Left renal pelvis (tissue), 4 donors: ENCODE measurements around the gene FREM2. TPM values are rescaled to one million over a fixed set of nuclear protein-coding genes. Genes with fewer than 3 reads are reported as not detected.

ENCODE experiments used
- DNase-seq, 4 donors: peaks; one replicate each; pipeline ENCODE4 v3.0.0-alpha.2; 2013; ENCODE audit warnings: low read depth in 4 of 4, low spot score in 3 of 4
- polyA plus RNA-seq, 4 donors: library from polyadenylated mRNA; unstranded; fragments of 120-200 nt; gene quantifications; one replicate each; pipeline ENCODE4 v1.2.1, GENCODE V29; 2013; ENCODE audit not compliant: insufficient read length in 4 of 4

The FREM2 gene
- polyA plus RNA-seq, 4 donors: 2.4 to 49.8 (median 44.9) TPM

DNA sequence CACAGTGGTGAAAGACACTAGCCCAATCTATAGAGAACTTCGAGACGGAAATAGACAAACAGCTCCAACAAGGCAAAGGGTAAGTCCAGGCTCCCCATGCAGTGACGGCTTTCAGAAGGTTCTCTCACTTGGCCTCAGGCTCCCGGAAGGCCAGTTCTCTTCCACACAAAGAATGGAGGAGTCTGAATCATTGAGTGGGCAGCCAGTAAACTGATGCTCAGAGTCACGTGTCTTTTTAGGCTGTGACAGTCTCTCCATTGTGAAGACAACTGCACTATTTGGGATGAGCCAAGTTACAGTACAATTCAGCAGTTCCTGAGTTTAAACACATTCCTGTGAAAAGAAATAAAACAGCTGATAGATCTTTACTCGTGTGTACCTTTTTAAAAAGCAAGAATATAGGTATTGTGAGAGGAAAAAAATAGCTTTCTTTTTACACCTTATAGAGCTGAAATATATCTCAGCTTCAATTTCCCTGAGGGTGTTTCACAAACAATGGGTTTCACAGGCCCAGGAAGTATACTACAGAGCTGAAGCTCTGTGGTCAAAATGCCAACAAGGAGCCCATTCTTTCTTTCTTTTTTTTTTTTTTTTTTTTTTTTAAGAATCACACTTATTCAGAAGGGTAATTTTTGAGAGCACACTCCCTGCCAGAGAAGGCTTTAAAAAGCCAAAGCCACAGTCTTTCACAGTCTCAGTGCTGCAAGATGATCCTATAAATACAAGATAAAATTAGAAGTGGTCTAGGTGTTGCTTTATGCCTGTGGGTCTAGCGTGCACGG lies 135.1 kb downstream of the FREM2 start:
- no peak for DNase-seq

- DNase-seq: no peak
These were observed 137.5 kb downstream of the FREM2 start for GRCh38 chr13:38824342-38824741.

GRCh38 chr13:38826182-38826813 lies 139.4 kb downstream of the FREM2 start:
- no peak for DNase-seq

GRCh38 chr13:38830442-38831045 lies 143.7 kb downstream of the FREM2 start:
- no peak for DNase-seq

DNA sequence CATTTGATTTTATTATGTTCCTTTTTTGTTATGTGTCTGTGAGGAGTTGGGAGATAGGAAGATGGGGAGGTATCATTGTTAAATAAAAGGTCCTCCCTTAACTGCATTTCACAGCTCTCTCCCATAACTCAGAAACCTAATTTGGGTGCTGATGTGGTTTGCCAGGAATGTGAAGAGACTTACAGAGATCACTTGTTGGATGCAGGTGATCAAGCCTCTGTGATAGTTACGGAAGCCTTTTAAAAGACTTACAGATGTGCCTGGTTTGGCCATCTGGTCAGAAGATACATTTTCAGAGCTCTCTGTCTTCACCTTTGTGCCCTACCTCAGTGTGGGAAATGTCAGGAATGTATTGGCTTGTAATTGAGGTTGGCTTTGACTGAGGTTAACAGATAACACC lies 157.7 kb downstream of the FREM2 start:
- no peak for DNase-seq

DNA sequence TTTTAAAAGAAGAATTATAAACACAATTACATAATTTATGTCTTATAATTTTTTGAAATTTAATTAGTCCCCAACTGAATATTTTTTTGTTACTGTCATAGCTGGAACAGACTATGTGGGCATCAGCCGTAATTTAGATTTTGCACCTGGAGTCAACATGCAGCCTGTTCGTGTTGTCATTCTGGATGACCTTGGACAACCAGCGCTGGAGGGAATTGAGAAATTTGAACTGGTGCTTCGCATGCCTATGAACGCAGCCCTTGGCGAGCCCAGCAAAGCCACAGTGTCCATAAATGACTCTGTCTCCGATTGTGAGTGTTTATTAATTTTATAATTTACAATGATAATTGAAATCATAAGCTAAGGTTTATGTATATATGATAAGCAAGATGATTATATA lies 161.5 kb downstream of the FREM2 start:
- DNase-seq: no peak

DNA sequence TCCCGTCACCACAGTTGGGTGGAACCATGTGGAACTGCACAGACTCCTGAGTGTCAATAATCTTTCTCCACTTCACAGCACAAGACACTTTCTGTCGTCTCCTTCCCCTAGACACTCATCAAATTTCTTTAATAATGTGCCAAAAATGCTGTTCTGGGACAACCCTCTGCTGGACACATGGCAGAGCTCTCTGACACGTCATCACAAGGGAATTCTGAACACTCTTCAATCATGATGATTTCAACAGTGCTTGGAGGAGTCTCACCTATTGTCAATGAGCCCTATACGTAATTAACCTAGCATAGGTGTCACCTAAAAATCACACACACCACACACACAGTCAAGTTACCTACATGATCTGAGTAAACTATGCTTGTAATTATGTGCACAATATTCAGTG lies 162.4 kb downstream of the FREM2 start:
- no peak for DNase-seq

- DNase-seq: no peak
These were observed 164.2 kb downstream of the FREM2 start for GRCh38 chr13:38850868-38851626.

DNA sequence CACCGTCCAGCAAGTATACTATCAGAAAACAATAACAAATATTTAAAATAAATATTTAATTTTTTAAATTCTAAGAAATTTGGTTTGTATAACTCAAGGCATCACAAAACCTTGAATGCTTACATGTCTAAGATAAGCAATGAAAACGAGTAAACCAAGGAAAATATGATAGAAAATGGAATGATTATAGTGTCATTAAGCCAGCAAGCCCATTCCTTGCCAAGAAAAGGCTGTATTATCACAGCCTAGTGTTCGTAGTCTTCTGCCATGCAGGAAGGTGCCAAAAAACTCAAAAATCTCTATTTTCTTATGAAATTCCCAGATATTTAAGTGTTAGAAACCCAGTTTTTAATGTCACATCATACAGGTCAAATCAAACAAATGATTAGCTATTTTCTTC lies 167.3 kb downstream of the FREM2 start:
- no peak for DNase-seq

GRCh38 chr13:38856065-38856464 lies 169.2 kb downstream of the FREM2 start:
- no peak for DNase-seq

GRCh38 chr13:38862443-38862842 lies 175.6 kb downstream of the FREM2 start:
- no peak for DNase-seq

DNA sequence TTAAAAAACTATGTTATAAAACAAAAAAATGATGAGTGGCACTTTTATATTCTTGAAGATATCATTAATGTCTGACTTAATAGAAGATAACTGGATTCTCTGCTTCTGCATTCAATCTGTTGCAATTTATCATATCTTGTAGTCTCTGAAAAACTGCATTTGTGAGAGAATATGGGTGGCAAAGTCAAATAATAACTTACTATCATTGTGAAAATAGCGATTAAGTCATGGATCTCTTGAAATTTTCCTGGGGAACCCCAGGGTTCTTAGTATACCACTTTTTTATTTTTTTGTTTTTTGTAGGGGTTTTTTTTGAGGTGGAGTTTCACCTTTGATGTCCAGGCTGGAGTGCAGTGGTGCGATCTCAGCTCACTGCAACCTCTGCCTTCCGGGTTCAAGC lies 176.7 kb downstream of the FREM2 start:
- DNase-seq: no peak

GRCh38 chr13:38866649-38867048 lies 179.8 kb downstream of the FREM2 start:
- no peak for DNase-seq

DNA sequence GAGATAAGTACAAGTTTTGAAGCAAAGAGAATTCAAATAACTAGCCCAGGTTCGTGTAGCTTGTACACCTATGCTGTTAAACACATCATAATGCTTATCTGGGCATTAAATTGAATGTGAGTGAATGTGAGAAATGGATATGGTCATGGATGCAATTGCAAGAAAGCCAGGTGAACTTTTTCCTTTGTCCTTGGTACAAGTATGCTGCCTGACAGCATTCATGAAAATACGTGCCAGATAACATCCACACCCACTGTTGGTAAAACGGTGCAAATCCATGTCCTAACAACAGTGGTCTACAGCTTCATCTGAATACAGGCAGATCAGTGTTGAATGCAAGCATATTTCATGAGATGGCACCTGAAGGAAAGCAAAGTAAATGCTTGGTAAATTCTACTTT lies 181.5 kb downstream of the FREM2 start:
- DNase-seq: no peak

DNA sequence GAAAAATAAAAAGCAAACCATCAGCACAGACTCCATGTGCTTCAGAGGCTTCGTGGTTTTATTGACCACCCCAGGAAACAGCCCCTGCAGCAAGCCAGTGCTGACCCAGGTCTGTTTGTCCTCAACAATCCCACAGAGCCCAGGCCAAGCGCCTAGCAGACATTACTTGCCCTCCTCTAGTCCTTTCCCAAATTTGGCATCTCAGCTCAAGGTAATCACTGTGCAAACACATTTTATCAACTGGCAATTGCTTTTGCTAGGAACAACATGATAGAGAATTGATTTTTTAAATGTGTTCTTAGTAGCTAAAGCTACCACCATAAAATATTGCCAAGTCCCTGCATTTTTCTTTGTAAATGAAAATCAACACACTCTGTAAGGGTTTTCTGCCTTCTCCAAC lies 182.0 kb downstream of the FREM2 start:
- no peak for DNase-seq

DNA sequence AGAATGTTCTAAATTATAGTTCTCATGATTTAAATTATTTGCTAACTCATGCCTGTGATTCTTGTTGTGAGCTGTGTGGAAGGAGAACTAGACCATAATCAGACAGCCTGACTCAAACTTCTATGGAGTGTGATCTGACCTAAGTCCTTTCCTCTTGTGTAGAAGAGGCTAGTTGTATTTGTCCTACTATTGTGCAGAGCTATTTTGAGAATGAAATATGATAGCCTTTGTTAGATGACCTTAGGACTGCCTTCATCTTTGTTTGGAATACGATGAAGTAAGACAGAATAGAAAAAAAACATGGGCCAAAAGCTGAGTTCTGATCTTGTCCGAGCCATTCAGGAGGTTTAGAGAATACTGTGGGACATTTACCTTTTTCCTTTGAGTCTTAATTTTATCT lies 184.4 kb downstream of the FREM2 start:
- DNase-seq: no peak

- DNase-seq: peak in 2 of 4 donors; percentile 18 to 33
These were observed 185.8 kb downstream of the FREM2 start for GRCh38 chr13:38872693-38873092.

GRCh38 chr13:38875186-38875875 lies 188.5 kb downstream of the FREM2 start:
- no peak for DNase-seq

- DNase-seq: peak in 1 of 4 donors; percentile 36
These were observed 192.4 kb downstream of the FREM2 start for GRCh38 chr13:38879278-38879677.

DNA sequence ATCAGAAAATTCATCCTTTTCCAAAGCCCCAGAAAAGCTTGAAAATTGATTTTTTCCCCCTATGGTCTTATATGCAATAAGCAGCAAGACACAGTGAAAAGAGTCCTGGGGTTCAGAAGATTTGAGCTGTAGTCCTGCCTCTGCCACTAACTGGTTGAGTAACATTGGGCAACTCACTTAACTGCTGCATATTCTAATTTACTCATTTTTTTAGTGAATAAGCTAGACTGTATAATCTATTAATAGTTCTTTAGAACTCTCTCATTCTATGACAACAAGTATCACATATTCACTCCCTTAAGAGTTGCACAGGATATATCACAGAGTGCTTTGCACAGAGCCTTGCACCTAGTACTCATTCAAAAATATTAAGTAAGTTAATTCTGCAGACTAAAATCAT lies 192.9 kb downstream of the FREM2 start:
- DNase-seq: no peak

DNA sequence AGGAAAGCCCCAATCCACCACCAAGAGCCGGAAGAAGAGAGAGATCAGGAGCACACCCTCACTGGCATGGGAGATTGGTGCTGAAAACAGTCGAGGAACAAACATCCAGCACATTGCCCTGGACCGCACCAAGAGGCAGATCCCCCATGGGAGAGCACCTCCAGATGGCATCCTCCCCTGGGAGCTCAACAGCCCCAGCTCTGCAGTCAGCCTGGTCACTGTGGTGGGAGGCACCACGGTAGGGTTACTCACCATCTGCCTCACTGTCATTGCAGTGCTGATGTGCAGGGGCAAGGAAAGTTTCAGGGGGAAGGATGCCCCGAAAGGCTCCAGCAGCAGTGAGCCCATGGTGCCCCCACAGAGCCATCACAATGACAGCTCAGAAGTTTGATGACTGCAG lies 193.5 kb downstream of the FREM2 start:
- no peak for DNase-seq
